HG03025 (cell line): ENCODE data around the gene PARD3.
"Not testable (repeated sequence)": the region's sequence is repeated elsewhere in the genome, so short reads cannot be mapped to it uniquely, and the experiment has no call there.

Source experiments
- ATAC-seq: cut with Tn5 transposase; IDR thresholded peaks from one replicate; pipeline ENCODE4 v1.9.1; 2021; ENCODE audit warnings: mild to moderate bottlenecking, moderate library complexity; ENCODE audit not compliant: unreplicated experiment, low FRiP score

Gene PARD3

DNA sequence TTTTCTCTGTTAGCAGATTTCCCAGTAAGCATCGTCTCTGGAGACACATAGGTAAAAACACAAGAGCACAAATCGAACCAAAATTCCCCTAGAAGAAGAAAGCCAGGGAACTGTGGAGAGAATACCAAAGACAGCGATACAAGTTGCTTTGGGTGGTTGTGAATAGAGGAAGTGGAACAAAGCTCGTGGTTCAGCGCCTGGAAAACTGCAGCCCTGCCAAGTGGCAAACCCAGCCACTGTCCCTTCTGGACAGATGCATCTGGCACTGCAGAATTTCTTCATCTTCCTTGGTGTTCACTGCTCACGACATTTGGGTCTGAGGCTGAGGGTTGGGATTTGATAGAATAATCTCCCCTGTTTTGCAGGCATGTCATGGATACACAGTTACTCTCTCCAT is 733.8 kb downstream of the PARD3 start:
- ATAC-seq = no peak

- ATAC-seq = no peak
Observed at GRCh38 chr10:34080485-34081346, 734.4 kb downstream of the PARD3 start.

GRCh38 chr10:34079702-34080484 is 735.2 kb downstream of the PARD3 start:
- ATAC-seq = no peak

DNA sequence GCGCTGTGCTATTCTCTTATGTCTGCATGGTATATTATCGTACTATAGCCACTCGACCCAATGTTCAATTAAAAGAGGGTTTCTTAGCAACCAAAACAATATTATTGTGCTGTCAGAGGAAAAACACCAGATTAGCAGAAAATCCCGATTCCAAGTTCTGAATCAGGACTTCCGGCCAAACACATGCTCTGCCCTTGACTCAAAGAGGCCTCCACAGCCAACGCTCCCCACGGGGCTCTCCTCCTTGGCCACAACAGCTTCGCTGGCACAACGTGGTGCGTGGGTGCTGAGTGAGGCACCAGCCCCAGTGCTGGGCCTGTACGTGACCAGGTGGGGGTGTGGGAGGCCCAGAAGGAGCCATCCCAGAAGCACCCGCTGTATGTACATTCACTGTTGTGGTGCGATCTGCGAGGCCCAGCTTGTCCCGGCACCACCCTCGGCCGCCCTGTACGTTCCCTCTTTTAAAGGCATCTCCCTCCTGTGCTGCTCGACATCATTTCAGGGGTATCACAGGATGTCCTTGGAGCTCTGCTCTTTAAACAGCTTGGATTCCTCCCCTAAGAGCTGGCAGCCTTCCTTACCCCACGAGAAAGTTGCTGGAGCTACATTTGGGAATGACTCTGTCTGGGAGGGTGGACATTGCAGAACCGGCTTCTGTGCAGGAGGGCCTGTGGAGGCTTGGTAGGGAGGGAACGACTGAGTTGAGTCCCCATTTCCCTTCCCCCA is 736.2 kb downstream of the PARD3 start:
- ATAC-seq = no peak

- ATAC-seq = no peak
Observed at GRCh38 chr10:34078017-34078744, 736.9 kb downstream of the PARD3 start.

DNA sequence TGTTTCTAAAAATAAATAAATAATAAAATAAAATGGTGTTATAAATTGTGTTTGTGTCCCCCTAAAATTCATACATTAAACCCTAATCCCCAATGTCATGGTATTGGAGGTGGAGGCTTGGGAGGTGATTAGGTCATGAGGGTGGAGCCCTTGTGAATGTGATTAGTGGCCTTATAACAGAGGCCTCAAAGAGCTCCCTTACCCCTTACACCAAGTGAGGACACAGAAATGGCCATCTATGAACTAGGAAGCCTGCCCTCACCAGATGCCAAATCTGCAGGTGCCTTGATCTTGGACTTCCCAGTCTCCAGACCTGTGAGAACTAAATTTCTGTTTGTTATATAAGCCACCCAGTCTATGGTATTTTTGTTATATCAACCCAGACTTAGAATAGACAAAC is 738.7 kb downstream of the PARD3 start:
- no peak for ATAC-seq

- ATAC-seq = no peak
Observed at GRCh38 chr10:34075254-34075926, 739.7 kb downstream of the PARD3 start.

DNA sequence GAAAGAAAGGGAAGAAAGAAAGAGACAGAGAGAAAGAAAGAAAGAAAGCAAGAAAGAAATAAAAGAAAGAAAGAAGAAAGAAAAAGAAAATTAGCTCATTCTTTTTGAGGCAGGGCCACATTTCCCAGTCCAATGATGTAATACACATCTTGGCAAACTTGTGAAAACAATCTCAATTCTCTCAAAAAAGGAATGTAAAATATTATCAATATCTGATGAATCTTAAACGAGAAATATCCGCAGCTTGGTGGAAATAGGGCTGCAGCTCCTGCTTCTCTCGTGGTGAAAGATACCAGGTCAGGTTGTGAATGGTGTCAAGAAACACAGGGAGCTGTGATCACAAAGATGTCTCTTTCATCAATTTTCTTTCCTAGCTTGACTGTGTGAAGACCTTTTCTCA is 741.0 kb downstream of the PARD3 start:
- no peak for ATAC-seq

GRCh38 chr10:34067741-34068140 is 747.4 kb downstream of the PARD3 start:
- ATAC-seq = not testable (repeated sequence)

DNA sequence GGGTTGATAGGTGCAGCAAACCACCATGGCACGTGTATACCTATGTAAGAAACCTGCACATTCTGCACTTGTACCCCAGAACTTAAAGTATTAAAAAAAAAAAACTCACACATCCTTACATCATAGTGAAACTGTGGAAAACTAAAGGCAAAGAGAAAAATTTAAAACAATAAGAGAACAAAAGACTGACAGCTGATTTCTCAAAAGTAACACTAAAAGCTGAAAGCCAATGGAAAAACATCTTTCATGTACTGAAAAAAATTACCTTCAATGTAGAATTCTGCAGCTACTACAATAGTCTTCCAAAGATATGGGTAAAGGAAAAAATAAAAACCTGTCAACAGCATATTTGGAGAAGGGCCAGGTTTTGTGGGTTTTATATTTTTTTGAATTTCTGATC is 751.5 kb downstream of the PARD3 start:
- no peak for ATAC-seq

GRCh38 chr10:34061841-34062240 is 753.3 kb downstream of the PARD3 start:
- ATAC-seq = no peak
